SK-N-SH (cell line): ENCODE data around the gene ACTL7A.

ENCODE experiments used
- CHD2 ChIP-seq: fragments of 150-350 bp; IDR thresholded peaks from 2 replicates; pipeline ENCODE4 v1.6.1; 2018; ENCODE audit warnings: low read length; ENCODE audit not compliant: partially characterized antibody
- EP300 ChIP-seq, 2 experiments: IDR thresholded peaks; 2 replicates each; pipeline versions ENCODE4 v1.4.0 to v1.6.1; 2012; ENCODE audit warnings: borderline replicate concordance in 1 of 2, low read depth in 1 of 2, low read length in 1 of 2
- EZH2phosphoT487 ChIP-seq: fragments of 200-600 bp; sonication (generic); IDR thresholded peaks from 2 replicates; pipeline ENCODE4 v1.6.1; 2017; ENCODE audit warnings: low read depth, mixed run types, mild to moderate bottlenecking, antibody characterized with exemption, moderate library complexity, borderline replicate concordance
- GABPA ChIP-seq: IDR thresholded peaks from 2 replicates; pipeline ENCODE4 v1.4.0; 2012; ENCODE audit warnings: low read depth, mild to moderate bottlenecking
- GATA2 ChIP-seq: sonication (generic); formaldehyde crosslinking; IDR thresholded peaks from 2 replicates; pipeline ENCODE4 v1.5.0; 2020; ENCODE audit warnings: mild to moderate bottlenecking, missing genetic modification reagents
- POLR2AphosphoS5 ChIP-seq: IDR thresholded peaks from 2 replicates; pipeline ENCODE4 v1.6.1; 2012; ENCODE audit warnings: low read depth, low read length
- RXRA ChIP-seq: IDR thresholded peaks from 2 replicates; pipeline ENCODE4 v1.4.0; 2012; ENCODE audit warnings: low read depth, mild to moderate bottlenecking, borderline replicate concordance
- SMC3 ChIP-seq: IDR thresholded peaks from 2 replicates; pipeline ENCODE4 v1.6.1; 2012; ENCODE audit warnings: low read depth, low read length, improper control_type of control experiment
- TEAD4 ChIP-seq: IDR thresholded peaks from 2 replicates; pipeline ENCODE4 v1.4.0; 2012; ENCODE audit warnings: mild to moderate bottlenecking, borderline replicate concordance; ENCODE audit not compliant: insufficient read depth
- YY1 ChIP-seq: IDR thresholded peaks from 2 replicates; pipeline ENCODE4 v1.4.0; 2012; ENCODE audit warnings: low read depth, mild to moderate bottlenecking
- TF ChIP-seq, protein P1 (sequence below): fragments of 200-600 bp; sonication (generic); IDR thresholded peaks from 2 replicates; pipeline ENCODE4 v1.6.1; 2017; ENCODE audit warnings: antibody characterized with exemption, mild to moderate bottlenecking, moderate library complexity
- TF ChIP-seq, protein P2 (sequence below): IDR thresholded peaks from 2 replicates; pipeline ENCODE4 v1.4.0; 2012; ENCODE audit warnings: low read depth, borderline replicate concordance
- TF ChIP-seq, protein P3 (sequence below): IDR thresholded peaks from 2 replicates; pipeline ENCODE4 v1.4.0; 2012; ENCODE audit warnings: low read depth
- TF ChIP-seq, protein P4 (sequence below): fragments of 150-350 bp; IDR thresholded peaks from 2 replicates; pipeline ENCODE4 v1.6.1; 2017; ENCODE audit warnings: antibody characterized with exemption, low read length, low read depth, borderline replicate concordance

DNA sequence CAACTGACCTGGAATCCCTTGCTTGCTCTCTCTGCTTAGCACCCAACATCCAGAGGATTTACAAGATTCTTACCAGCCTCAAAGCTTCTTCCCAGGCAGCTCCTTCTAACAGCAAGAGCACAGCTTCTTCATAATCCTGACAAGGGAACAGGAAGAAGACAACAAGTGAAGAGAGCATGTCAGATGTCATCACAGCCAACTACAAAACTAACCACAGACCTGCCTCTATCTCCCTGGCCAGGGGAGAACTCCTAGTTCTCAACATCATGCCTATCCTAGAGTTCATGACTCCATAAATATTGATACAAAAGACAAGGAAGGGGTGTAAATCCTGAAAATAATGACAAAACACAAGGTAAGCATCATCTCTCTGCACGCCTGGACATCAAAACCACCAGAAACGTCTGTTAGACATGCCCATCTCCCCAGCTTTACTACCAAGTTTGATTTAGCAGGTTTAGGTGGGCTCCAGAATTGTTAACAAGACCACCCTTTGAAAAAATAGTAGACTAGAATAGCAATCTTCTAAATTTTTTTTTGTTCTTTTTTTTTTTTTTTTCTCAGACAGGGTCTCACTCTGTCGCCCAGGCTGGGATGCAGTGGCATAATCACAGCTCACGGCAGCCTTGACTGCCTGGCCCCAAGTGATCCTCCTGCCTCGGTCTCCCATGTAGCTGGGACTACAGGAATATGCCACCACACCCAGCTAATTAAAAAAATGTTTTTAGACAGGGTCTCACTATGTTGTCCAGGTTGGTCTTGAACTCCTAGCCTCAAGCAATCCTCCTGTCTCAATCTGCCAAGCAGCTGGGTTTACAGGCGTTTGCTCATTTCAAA lies 20.2 kb downstream of the ACTL7A start:
- TF ChIP-seq, protein P1, sequence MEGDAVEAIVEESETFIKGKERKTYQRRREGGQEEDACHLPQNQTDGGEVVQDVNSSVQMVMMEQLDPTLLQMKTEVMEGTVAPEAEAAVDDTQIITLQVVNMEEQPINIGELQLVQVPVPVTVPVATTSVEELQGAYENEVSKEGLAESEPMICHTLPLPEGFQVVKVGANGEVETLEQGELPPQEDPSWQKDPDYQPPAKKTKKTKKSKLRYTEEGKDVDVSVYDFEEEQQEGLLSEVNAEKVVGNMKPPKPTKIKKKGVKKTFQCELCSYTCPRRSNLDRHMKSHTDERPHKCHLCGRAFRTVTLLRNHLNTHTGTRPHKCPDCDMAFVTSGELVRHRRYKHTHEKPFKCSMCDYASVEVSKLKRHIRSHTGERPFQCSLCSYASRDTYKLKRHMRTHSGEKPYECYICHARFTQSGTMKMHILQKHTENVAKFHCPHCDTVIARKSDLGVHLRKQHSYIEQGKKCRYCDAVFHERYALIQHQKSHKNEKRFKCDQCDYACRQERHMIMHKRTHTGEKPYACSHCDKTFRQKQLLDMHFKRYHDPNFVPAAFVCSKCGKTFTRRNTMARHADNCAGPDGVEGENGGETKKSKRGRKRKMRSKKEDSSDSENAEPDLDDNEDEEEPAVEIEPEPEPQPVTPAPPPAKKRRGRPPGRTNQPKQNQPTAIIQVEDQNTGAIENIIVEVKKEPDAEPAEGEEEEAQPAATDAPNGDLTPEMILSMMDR = no peak
- no peak for TF ChIP-seq GATA2 (CRISPR knock-in tag)
- no peak for TF ChIP-seq TEAD4
- no peak for TF ChIP-seq POLR2AphosphoS5
- no peak for TF ChIP-seq EZH2phosphoT487
- no peak for TF ChIP-seq CHD2
- TF ChIP-seq, protein P2, sequence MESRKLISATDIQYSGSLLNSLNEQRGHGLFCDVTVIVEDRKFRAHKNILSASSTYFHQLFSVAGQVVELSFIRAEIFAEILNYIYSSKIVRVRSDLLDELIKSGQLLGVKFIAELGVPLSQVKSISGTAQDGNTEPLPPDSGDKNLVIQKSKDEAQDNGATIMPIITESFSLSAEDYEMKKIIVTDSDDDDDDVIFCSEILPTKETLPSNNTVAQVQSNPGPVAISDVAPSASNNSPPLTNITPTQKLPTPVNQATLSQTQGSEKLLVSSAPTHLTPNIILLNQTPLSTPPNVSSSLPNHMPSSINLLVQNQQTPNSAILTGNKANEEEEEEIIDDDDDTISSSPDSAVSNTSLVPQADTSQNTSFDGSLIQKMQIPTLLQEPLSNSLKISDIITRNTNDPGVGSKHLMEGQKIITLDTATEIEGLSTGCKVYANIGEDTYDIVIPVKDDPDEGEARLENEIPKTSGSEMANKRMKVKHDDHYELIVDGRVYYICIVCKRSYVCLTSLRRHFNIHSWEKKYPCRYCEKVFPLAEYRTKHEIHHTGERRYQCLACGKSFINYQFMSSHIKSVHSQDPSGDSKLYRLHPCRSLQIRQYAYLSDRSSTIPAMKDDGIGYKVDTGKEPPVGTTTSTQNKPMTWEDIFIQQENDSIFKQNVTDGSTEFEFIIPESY = no peak
- TF ChIP-seq YY1 = no peak
- TF ChIP-seq RXRA = no peak
- TF ChIP-seq, protein P3, sequence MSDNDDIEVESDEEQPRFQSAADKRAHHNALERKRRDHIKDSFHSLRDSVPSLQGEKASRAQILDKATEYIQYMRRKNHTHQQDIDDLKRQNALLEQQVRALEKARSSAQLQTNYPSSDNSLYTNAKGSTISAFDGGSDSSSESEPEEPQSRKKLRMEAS = no peak
- TF ChIP-seq, protein P4, sequence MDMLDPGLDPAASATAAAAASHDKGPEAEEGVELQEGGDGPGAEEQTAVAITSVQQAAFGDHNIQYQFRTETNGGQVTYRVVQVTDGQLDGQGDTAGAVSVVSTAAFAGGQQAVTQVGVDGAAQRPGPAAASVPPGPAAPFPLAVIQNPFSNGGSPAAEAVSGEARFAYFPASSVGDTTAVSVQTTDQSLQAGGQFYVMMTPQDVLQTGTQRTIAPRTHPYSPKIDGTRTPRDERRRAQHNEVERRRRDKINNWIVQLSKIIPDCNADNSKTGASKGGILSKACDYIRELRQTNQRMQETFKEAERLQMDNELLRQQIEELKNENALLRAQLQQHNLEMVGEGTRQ = no peak
- no peak for TF ChIP-seq SMC3
- TF ChIP-seq EP300 (IDR thresholded peaks at IDR 0.05; ENCODE audit: borderline replicate concordance in 1 of 2, low read depth in 1 of 2, low read length in 1 of 2) = no peak
- TF ChIP-seq GABPA = no peak
